ENCODE results near the gene TLX3.

Gene TLX3

DNA sequence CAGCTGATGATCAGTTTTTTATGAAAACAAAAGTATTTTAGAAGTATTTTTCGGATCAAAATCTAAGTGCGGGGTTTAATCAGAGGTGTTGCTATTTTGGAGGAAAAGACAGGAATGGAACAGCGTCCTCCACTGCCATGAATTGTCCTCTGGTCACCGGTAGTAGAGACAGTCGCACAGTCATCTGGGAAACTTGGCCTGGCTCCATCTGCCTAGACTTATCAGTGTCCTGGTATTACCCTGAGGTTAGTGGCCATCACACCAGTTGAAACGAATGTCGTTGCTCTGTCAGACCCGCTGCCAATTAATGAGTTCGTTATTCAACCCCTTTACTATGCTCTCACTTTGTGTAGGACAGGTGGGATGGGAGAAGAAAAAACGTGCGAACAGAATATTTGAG, 8.2 kb downstream of the TLX3 start:
- no peak for DNase-seq (ENCODE audit: extremely low read depth, low read depth)

DNA sequence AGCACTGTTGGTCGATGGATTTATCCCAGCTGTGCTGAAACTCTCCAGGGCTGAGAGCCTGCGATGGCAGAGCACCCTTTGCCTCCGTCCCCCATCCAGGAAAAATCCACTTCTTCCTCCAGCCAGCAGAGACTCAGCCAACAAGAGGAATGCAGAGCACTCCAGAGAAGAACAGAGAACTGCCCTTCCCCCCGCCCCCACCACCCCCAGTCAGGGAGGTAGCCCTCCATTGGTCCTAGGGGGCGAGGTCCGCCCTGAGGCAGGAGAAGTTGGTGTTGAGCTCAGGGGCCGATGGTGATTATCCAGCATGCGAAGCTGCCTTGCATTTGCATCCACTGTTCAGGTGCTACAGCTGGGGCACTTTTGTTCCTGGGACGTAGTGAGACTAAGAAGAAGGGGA, 9.0 kb downstream of the TLX3 start:
- TF ChIP-seq, protein P1, sequence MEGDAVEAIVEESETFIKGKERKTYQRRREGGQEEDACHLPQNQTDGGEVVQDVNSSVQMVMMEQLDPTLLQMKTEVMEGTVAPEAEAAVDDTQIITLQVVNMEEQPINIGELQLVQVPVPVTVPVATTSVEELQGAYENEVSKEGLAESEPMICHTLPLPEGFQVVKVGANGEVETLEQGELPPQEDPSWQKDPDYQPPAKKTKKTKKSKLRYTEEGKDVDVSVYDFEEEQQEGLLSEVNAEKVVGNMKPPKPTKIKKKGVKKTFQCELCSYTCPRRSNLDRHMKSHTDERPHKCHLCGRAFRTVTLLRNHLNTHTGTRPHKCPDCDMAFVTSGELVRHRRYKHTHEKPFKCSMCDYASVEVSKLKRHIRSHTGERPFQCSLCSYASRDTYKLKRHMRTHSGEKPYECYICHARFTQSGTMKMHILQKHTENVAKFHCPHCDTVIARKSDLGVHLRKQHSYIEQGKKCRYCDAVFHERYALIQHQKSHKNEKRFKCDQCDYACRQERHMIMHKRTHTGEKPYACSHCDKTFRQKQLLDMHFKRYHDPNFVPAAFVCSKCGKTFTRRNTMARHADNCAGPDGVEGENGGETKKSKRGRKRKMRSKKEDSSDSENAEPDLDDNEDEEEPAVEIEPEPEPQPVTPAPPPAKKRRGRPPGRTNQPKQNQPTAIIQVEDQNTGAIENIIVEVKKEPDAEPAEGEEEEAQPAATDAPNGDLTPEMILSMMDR (IDR thresholded peaks at IDR 0.05; ENCODE audit: low read depth, low read length): no peak
- no peak for DNase-seq (ENCODE audit: extremely low read depth, low read depth)

More for the DNA sequence above, 8.2 kb downstream of the TLX3 start:
- TF ChIP-seq, protein P1 (IDR thresholded peaks at IDR 0.05; ENCODE audit: low read depth, low read length): no peak

DNA sequence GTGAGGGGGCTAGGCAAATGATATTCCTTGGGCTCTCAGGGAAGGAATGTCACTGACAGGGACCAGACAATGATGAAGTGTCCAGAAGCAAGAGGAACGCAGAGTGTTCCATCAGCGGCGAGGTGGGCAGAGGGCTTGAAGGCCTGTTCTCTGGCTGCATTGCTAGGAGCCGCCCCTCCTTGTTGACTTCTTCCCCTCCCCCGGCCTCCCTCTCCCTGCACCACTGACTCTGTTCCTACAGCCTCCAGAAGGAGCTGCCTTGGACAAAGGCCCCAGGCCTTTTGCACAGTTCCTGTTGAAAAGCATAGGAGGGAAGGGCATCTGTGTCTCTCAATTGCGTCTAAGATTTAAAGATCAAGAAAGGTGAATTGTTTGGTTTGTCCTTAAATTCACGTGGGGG, 12.4 kb downstream of the TLX3 start:
- TF ChIP-seq, protein P1 (IDR thresholded peaks at IDR 0.05; ENCODE audit: low read depth, low read length): no peak
- no peak for DNase-seq (ENCODE audit: extremely low read depth, low read depth)

GRCh38 chr5:171322527-171322926, 13.5 kb downstream of the TLX3 start:
- TF ChIP-seq, protein P1 (IDR thresholded peaks at IDR 0.05; ENCODE audit: low read depth, low read length): no peak
- DNase-seq (ENCODE audit: extremely low read depth, low read depth): no peak

DNA sequence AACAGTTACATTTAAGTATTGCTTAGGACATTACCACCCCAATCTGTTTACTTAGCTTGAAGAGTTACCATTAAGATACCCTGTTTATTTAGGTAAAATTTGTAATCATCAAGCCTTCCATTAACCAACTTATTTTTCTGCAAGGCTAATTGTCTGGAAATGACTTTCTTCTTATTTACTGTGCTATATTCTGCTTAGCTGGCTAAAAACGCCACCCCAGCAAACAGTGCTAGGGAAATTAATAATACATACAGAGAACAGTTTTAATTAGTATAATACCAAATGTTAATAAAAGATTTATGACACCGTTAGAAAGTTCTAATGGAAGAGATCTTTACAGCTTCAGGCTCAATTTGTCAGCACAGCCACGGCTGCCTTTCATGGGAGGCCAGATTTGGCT, 14.0 kb downstream of the TLX3 start:
- TF ChIP-seq, protein P1 (IDR thresholded peaks at IDR 0.05; ENCODE audit: low read depth, low read length): no peak
- DNase-seq (ENCODE audit: extremely low read depth, low read depth): no peak

DNA sequence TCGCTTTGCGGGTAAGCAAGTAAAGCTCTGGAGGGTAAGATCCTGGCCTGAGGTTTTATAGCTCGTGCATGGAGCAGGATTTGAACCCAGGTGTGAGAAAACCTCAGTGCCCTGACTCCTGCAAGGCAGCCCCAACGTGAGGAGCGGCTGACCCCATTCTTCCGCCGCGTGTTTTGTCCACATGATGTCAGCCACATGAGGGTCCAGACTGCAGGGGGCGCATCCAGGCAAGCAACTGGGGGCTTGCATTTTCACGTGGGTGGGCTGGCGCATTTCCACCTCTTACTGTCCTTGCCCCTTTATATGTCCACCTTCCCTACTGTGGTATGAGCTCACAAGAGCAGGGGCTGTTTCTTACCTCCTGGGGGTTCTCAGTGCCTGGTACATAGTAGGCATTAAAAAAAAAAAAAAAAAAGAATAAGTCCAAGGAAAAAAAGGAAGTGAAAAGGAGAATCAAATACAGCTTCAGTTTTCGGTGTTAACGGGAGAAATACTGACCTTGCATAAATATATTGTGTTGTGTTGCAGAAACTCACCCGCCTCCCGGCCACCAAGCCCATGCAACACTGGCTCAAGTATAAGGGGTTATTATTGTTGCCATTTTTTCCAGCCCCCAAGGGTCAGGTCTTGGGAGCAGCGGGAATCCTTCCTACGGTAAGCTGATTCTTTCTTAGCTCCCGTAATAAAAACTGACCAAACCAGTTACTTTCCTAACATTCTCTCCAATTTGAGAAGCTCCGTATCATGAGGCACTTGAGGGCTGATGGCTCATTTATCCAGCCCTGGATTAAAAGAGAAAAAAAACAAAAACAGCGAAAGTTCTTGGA, 15.0 kb downstream of the TLX3 start:
- DNase-seq (ENCODE audit: extremely low read depth, low read depth): no peak

GRCh38 chr5:171330021-171330420, 21.0 kb downstream of the TLX3 start:
- TF ChIP-seq, protein P1 (IDR thresholded peaks at IDR 0.05; ENCODE audit: low read depth, low read length): no peak
- DNase-seq (ENCODE audit: extremely low read depth, low read depth): no peak

More for the DNA sequence above, 15.0 kb downstream of the TLX3 start:
- TF ChIP-seq, protein P1 (IDR thresholded peaks at IDR 0.05; ENCODE audit: low read depth, low read length): no peak

Data from AG09319 (cell line).